Esophagus muscularis mucosa (tissue), 4 donors: ENCODE results near the gene SCAMP1. TPM values are rescaled to one million over a fixed set of nuclear protein-coding genes. Genes with fewer than 3 reads are reported as not detected.

Experiments
- DNase-seq: peaks from one replicate; pipeline ENCODE4 v3.0.0-alpha.2; 2017; ENCODE audit errors: extremely low spot score
- H3K27ac ChIP-seq, 4 donors: fragments of 200-600 bp; sonication (generic); replicated peaks in 1 of 4; 1 replicate in 3 of 4; 2 replicates in 1 of 4; pipeline ENCODE4 v1.5.1; 2016 to 2019; ENCODE audit warnings: mild to moderate bottlenecking in 1 of 4
- H3K27me3 ChIP-seq, 4 donors: fragments of 200-600 bp; sonication (generic); one replicate each; pipeline versions ENCODE4 v1.5.1 to v1.6.0; 2016 to 2019
- H3K36me3 ChIP-seq, 4 donors: fragments of 200-600 bp; sonication (generic); one replicate each; pipeline ENCODE4 v1.5.1; 2016 to 2019
- H3K4me1 ChIP-seq, 4 donors: fragments of 200-600 bp; sonication (generic); one replicate each; pipeline ENCODE4 v1.5.1; 2016 to 2019
- H3K4me3 ChIP-seq, 4 donors: fragments of 200-600 bp; sonication (generic); 1 replicate in 2 of 4; 2 replicates in 2 of 4; pipeline ENCODE4 v1.5.1; 2016 to 2019; ENCODE audit warnings: mild to moderate bottlenecking in 4 of 4, moderate library complexity in 1 of 4
- H3K9me3 ChIP-seq, 4 donors: fragments of 200-600 bp; sonication (generic); 1 replicate in 3 of 4; 2 replicates in 1 of 4; pipeline ENCODE4 v1.5.1; 2016 to 2019
- CTCF ChIP-seq, 3 experiments: fragments of 200-600 bp in 2 of 3; fragments of 450-650 bp in 1 of 3; sonication (generic) in 2 of 3; IDR thresholded peaks; one replicate each; pipeline ENCODE4 v1.5.1; 2017 to 2019; ENCODE audit warnings: antibody characterized with exemption in 3 of 3, mild to moderate bottlenecking in 2 of 3, moderate library complexity in 1 of 3
- EP300 ChIP-seq: sonication (generic); formaldehyde crosslinking; IDR thresholded peaks from one replicate; pipeline ENCODE4 v1.6.1; 2017; ENCODE audit warnings: antibody characterized with exemption
- POLR2A ChIP-seq: fragments of 450-650 bp; IDR thresholded peaks from one replicate; pipeline ENCODE4 v1.6.1; 2017; ENCODE audit warnings: antibody characterized with exemption, moderate library complexity, mild to moderate bottlenecking, low read depth
- POLR2AphosphoS5 ChIP-seq, 2 donors: sonication (generic); formaldehyde crosslinking; IDR thresholded peaks; one replicate each; pipeline ENCODE4 v1.6.1; 2017; ENCODE audit warnings: antibody characterized with exemption in 2 of 2
- WGBS: methylation state at CpG from one replicate; pipeline ENCODE4 v1.1.5; 2018; 5-methylcytosine and 5-hydroxymethylcytosine counted together
- intact Hi-C: fragments of 100-400 bp; cut with DNase I; formaldehyde crosslinking; loops from one replicate; pipeline ENCODE4 v1.15.1; 2023
- total RNA-seq, 4 donors: library from RNA; depleted of rRNA; stranded (reverse); fragments of >200 nt; gene quantifications; one replicate each; pipeline versions ENCODE4 v1.1.0 to v1.2.1, GENCODE V29; 2016

SCAMP1 gene
- total RNA-seq, 4 donors from 2014 or later = 24.7 to 36.8 (median 30.8) TPM

GRCh38 chr5:78472469-78473106 is 112.2 kb downstream of the SCAMP1 start:
- H3K27me3 ChIP-seq = no peaks in the 10 kb centered on the region
- peaks cover 0 to 14% (median 4%) of the 10 kb centered on the region in 4 donors for H3K36me3 ChIP-seq
- no peaks in the 10 kb centered on the region for H3K9me3 ChIP-seq
- no peak for TF ChIP-seq EP300
- TF ChIP-seq CTCF (IDR thresholded peaks at IDR 0.05) = peak in 1 of 3 experiments; percentile 15
- TF ChIP-seq POLR2A = no peak
- TF ChIP-seq POLR2AphosphoS5 (IDR thresholded peaks at IDR 0.05) = no peak
- intact Hi-C loops = no loop called here
- H3K27ac ChIP-seq = no peak overlapping the region
- no peak for DNase-seq
- no peak overlapping the region for H3K4me3 ChIP-seq
- H3K4me1 ChIP-seq = peaks cover 0 to 6% (median 3%) of the 10 kb centered on the region in 4 donors

- H3K27me3 ChIP-seq = no peaks in the 10 kb centered on the region
- H3K36me3 ChIP-seq = peaks cover 0 to 14% (median 4%) of the 10 kb centered on the region in 4 donors
- WGBS = 75% methylated on average over 1 of the region's 1 CpG
- no peak for TF ChIP-seq CTCF (IDR thresholded peaks at IDR 0.05)
- TF ChIP-seq EP300 = no peak
- TF ChIP-seq POLR2AphosphoS5 (IDR thresholded peaks at IDR 0.05) = no peak
- no peak for TF ChIP-seq POLR2A
- no peak for DNase-seq
- no peaks in the 10 kb centered on the region for H3K9me3 ChIP-seq
- intact Hi-C loops = no loop called here
- H3K4me3 ChIP-seq = no peak overlapping the region
- no peaks in the 10 kb centered on the region for H3K4me1 ChIP-seq
- H3K27ac ChIP-seq = no peak overlapping the region
Observed at GRCh38 chr5:78473751-78474150, 113.3 kb downstream of the SCAMP1 start.

GRCh38 chr5:78475370-78475769 is 115.0 kb downstream of the SCAMP1 start:
- H3K27me3 ChIP-seq = no peaks in the 10 kb centered on the region
- H3K4me1 ChIP-seq = no peaks in the 10 kb centered on the region
- no peak overlapping the region for H3K4me3 ChIP-seq
- TF ChIP-seq CTCF (IDR thresholded peaks at IDR 0.05) (no peak), POLR2AphosphoS5 (IDR thresholded peaks at IDR 0.05) (no peak), POLR2A (no peak), EP300 (no peak)
- intact Hi-C loops = no loop called here
- DNase-seq = no peak
- peaks cover 0 to 14% (median 4%) of the 10 kb centered on the region in 4 donors for H3K36me3 ChIP-seq
- H3K27ac ChIP-seq = no peak overlapping the region
- WGBS = 93% methylated on average over 3 of the region's 3 CpGs
- no peaks in the 10 kb centered on the region for H3K9me3 ChIP-seq

GRCh38 chr5:78476795-78477194 is 116.4 kb downstream of the SCAMP1 start:
- WGBS = 97% methylated on average over 1 of the region's 1 CpG
- H3K4me3 ChIP-seq = no peak overlapping the region
- DNase-seq = no peak
- H3K4me1 ChIP-seq = no peaks in the 10 kb centered on the region
- intact Hi-C loops = no loop called here
- H3K27ac ChIP-seq = no peak overlapping the region
- H3K9me3 ChIP-seq = no peaks in the 10 kb centered on the region
- TF ChIP-seq EP300 = no peak
- TF ChIP-seq POLR2A = no peak
- TF ChIP-seq POLR2AphosphoS5 (IDR thresholded peaks at IDR 0.05) = no peak
- TF ChIP-seq CTCF (IDR thresholded peaks at IDR 0.05) = no peak
- no peaks in the 10 kb centered on the region for H3K27me3 ChIP-seq
- H3K36me3 ChIP-seq = peaks cover 0 to 14% (median 4%) of the 10 kb centered on the region in 4 donors

- Histone ChIP-seq H3K27ac (no peak overlapping the region), H3K36me3 (peaks cover 0 to 12% (median 1%) of the 10 kb centered on the region in 4 donors)
- TF ChIP-seq POLR2A = no peak
- TF ChIP-seq EP300 = no peak
- TF ChIP-seq CTCF (IDR thresholded peaks at IDR 0.05) = no peak
- TF ChIP-seq POLR2AphosphoS5 (IDR thresholded peaks at IDR 0.05) = no peak
Observed at GRCh38 chr5:78482948-78483347, 122.5 kb downstream of the SCAMP1 start.

More at GRCh38 chr5:78482948-78483347, 122.5 kb downstream of the SCAMP1 start:
- intact Hi-C loops = no loop called here
- H3K27me3 ChIP-seq = no peaks in the 10 kb centered on the region
- 92% methylated on average over 1 of the region's 1 CpG for WGBS
- peak; percentile 47 for DNase-seq
- peaks cover 7 to 32% (median 20%) of the 10 kb centered on the region in 4 donors for H3K4me1 ChIP-seq
- H3K4me3 ChIP-seq = no peak overlapping the region
- no peaks in the 10 kb centered on the region for H3K9me3 ChIP-seq
